Ramos (cell line): ENCODE data around the gene METTL26.

Source experiments
- in situ Hi-C: fragments of 300-500 bp; cut with MboI; formaldehyde crosslinking; loops from one replicate; pipeline ENCODE4 v1.14.3; 2022; ENCODE audit warnings: low sequenced_read_pairs; ENCODE audit not compliant: unreplicated experiment

Gene METTL26

DNA sequence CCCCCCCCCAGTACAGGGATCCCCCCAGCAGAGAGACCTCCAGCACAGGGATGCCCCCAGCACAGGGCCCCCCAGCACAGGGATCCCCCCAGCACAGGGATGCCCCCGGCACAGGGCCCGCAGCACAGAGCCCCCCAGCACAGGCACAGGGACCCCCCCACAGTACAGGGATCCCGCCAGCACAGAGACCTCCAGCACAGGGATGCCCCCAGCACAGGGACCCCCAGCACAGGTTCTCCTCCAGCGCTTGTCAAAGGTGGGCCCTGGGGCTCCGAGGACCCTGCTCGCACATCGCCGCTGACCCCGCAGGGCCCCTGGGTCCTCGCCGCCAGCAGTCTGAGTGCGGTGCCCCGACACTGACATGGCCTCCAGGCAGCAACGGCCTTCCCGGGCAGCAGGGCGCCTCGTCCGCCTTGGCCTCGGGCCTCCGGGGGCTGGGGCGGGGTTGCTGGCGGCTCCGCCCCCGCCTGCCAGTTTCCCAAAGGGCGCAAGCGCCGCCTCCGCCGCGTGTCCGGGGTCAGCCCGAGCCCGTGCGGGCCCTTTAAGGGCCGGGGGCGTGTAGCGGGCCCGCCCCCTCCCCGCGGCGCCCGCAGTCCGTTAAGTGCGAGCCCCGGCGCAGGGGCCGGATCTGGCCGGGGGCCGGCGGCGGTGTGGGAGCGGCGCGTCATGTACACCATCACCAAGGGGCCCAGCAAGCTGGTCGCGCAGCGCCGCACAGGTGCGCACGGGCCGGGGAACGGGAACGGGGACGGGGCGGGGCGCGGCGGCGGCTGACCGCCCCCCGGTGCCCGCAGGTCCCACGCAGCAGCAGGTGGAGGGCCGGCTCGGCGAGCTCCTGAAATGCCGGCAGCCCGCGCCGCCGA is 5.5 kb upstream of the METTL26 start, which contains the start of gene MCRIP2:
MCRIP2 (plus strand) TSS at position 503 of the 863 bp plus-strand sequence; CDS start at position 667, 164 bp downstream.
- in situ Hi-C loops: no loop called here

DNA sequence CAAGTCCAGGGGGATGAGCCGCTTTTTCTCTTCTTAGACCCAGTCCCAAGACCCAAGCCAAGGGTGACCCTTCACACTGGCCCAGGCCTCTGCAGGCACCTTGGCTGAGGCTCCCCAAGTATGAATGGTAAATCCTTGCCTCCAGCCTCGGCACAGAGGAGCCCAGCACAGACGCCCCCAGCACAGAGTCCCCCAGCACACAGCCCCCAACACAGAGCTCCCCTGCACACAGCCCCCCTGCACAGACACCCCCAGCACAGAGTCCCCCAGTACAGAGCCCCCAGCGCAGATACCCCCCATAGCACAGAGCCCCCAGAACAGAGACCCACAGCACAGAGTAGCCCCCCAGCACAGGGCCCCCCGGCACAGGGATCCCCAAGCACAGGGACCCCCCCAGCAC is 4.5 kb upstream of the METTL26 start:
- in situ Hi-C loops: no loop called here

DNA sequence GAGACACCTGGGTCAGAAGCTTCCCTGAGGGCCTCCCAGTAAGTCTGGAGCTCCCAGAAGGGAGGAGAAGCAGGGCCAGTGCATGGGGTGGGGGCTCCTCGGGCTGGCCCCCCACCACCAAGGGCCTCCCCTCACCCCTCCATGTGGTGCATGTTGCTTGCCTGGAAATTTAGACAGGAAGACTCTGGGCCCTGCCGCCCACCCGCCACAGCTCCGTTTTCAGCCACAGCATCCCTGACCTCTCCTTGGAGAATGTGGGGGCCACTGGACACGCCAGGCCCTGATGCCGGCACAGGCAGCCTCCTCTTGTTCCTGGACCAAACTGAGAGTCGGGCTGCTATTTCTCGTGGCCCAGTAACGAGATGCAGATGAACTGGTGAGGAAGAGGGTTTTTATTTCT is 2.7 kb upstream of the METTL26 start:
- in situ Hi-C loops: no loop called here

DNA sequence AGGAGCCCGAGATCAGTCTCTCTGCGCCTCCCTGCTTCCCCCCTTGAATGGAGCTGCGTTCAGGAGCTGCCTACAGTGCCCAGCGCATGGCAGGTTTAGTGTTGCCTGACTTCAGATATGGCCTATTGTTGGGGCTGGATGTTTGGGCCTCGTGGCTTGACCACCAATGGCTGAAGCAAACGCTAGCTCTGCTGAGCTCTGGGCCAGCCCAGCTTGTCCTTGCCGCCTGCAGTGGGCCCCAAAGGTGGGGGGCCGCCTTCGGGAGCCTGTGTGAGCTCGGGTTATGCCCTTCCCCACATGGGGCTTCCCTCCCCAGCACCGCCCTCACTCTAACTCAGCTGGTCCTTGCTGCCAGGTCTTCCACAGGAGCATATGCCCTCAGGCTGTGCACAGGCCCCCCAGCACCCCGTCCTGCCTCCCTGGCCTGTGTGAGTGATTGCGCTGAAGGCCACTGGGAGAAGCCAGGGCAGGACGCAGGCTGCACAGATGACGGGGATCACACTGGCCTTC is 2.0 kb upstream of the METTL26 start:
- in situ Hi-C loops: no loop called here

- in situ Hi-C loops: no loop called here
Observed at GRCh38 chr16:637081-638018, 1.2 kb upstream of the METTL26 start.

DNA sequence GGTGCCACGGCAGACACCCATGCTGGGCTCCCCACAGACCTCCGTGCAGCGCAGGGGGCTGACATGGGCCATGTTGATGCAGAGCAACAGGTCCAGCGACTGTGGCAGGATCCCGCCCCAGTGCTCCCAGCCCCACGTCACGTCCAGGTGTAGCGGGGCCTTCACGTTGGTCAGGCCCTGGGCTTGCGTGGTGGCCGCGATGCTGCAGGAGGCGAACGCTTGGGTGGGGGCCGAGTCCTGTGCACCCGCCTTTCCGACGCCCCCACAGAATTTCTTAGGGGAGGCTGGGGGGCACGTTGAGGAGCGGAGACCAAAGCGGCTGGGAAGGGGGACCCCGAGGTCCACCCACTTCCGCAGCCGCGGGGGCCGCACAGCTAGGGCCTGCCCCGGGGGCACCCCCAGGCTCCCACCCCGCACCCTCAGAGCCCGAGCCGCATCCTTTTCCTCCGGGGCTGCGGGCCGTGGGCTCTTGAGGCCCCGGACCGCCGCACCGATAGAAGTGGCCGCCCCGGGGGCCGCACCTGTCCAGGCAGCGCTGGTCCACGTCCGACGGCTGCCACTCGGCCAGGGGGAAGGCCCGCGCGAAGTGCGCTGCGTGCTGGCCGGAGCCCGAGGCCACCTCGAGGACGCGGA is 416 bp downstream of the METTL26 start:
- in situ Hi-C loops: no loop called here

GRCh38 chr16:634996-635395 is 1.1 kb downstream of the METTL26 start:
- in situ Hi-C loops: no loop called here

DNA sequence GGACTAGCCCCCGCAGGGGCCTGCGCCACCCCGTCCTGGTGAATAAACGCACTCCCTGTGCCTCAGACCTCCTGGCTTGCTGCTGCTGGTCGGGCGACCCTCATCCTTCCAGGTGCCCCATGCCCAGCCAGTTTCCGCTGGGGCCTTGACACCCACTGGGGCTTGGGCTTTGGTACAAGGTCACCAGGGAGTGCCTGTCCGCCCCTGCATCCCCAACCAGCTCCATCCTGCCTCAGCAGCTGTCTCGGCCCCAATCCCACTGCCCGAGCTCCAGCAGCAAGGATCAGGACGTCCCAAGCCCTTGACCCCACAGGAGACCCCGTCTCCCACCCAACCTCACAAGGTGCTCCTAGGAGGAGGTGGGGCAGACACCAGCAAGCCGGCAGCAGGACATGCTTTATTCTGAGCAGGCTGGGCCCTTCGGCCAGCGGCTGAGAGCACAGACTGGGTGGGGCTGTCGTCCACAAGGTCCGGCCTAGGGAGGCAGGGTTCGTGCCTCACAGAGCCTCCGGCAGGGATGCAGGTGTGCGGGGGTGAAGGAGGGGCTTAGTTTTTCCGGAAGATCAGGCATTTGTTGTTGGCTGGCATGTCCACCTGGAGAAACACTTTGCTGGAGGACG is 1.9 kb downstream of the METTL26 start:
- in situ Hi-C loops: no loop called here

DNA sequence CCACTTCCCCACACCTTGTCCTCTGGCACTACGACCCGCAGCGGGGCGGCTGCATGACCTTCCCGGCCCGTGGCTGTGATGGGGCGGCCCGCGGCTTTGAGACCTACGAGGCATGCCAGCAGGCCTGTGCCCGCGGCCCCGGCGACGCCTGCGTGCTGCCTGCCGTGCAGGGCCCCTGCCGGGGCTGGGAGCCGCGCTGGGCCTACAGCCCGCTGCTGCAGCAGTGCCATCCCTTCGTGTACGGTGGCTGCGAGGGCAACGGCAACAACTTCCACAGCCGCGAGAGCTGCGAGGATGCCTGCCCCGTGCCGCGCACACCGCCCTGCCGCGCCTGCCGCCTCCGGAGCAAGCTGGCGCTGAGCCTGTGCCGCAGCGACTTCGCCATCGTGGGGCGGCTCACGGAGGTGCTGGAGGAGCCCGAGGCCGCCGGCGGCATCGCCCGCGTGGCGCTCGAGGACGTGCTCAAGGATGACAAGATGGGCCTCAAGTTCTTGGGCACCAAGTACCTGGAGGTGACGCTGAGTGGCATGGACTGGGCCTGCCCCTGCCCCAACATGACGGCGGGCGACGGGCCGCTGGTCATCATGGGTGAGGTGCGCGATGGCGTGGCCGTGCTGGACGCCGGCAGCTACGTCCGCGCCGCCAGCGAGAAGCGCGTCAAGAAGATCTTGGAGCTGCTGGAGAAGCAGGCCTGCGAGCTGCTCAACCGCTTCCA is 2.6 kb downstream of the METTL26 start:
- in situ Hi-C loops: no loop called here

DNA sequence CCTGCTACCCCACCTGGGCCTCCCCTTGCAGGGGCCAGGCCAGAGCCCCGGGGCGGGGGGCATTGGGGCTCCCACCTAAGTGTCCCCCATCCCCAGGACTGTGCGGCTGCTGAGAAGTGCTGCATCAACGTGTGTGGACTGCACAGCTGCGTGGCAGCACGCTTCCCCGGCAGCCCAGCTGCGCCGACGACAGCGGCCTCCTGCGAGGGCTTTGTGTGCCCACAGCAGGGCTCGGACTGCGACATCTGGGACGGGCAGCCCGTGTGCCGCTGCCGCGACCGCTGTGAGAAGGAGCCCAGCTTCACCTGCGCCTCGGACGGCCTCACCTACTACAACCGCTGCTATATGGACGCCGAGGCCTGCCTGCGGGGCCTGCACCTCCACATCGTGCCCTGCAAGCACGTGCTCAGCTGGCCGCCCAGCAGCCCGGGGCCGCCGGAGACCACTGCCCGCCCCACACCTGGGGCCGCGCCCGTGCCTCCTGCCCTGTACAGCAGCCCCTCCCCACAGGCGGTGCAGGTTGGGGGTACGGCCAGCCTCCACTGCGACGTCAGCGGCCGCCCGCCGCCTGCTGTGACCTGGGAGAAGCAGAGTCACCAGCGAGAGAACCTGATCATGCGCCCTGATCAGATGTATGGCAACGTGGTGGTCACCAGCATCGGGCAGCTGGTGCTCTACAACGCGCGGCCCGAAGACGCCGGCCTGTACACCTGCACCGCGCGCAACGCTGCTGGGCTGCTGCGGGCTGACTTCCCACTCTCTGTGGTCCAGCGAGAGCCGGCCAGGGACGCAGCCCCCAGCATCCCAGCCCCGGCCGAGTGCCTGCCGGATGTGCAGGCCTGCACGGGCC is 3.4 kb downstream of the METTL26 start:
- in situ Hi-C loops: no loop called here

GRCh38 chr16:631808-632358 is 4.2 kb downstream of the METTL26 start:
- in situ Hi-C loops: no loop called here

GRCh38 chr16:630815-631405 is 5.2 kb downstream of the METTL26 start, which contains the start of gene WFIKKN1:
Gene WFIKKN1, plus strand, starts transcription at chr16:630985. Its CDS starts 269 bp downstream, at chr16:631254.
- in situ Hi-C loops: no loop called here

GRCh38 chr16:630249-630814 is 5.8 kb downstream of the METTL26 start:
- in situ Hi-C loops: no loop called here

DNA sequence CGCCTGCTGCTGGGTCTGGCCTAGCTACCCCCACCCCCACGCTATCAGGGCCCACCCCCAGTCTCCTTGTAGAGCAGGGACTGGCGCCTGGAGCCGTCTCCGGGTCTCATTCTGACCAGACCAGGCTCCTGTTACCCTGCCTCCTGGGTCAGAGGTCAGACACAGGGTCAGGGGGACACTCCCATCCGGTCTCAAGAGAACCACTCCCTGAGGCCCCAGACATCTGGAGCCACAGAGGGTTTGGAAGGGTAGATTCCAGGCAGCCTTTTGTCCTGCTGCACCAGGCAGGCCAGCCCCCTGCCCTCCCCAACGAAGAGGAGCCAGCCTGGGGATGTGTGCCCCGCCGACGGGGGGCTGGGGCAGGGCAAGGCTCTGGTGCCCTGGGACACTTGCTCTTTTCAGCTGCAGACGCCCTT is 6.3 kb downstream of the METTL26 start:
- in situ Hi-C loops: no loop called here

DNA sequence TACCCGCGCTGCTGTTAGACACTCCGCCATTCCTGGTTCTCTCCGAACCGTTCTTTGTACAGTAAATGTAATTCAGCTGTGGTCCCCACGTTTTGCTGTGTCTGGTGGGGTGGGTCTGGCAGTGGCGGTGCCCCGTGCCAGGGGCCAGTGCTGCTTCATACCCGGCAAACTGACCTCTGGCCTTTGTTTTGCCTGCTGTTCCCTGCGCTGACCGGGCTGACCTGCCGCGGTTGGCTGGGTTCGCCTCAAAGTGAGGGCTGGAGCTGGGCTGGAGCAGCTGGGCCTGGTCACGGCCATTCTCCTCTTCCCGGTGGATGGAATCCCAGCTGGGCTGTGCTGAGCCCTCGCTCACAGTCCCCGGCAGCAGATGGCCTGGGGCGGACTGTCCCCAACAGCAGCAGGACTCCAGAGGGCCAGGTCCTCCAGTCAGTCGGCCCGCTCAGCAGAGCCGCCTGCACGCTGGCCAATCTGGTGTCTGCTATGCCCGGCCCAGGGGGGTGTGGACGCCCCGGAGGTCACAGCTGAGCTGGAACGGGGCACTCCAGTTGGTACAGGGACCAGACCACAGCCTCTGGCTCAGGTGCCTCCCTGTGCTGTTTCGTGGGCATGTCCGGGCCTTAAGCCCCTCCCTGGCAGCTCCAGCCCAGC is 6.8 kb downstream of the METTL26 start:
- in situ Hi-C loops: no loop called here

DNA sequence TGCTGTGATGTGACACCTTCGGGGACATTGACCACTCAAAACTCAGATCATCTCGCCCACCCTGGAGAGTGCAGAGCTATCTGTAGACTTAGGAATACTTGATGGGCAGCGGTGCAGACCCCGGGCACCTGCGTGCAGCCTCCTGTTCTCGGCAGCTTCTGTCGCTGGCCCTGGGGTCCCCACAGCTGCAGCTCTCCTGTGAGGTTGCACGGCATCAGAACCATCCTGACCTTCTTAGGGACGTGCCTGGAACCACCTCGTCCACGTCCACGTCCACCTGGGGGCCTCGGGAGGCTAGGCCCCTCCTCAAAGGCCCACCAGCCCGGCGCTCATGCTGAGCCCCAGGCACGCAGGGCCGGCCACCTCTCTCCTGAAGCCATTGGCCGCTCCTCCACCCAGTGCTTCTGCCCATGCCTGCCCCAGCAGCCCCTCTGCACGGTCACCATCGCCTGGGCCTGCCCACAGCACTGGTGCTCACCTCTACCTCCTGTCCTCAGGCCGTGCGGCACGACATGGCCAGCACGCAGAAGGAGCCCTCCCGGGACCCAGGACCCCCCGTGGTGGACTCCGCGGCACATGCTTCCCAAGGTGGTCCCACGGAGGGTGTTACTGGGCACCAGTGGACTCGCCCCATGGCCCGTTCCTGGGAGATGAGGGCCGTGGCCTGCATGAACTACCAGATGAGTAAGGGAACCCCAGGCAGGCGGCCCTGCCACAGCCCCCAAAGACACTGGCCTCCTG is 7.6 kb downstream of the METTL26 start:
- in situ Hi-C loops: no loop called here
